ENCODE data around the gene EGFLAM. TPM values are rescaled to one million over a fixed set of nuclear protein-coding genes. Genes with fewer than 3 reads are reported as not detected.
"Not testable (repeated sequence)": the region's sequence is repeated elsewhere in the genome, so short reads cannot be mapped to it uniquely, and the experiment has no call there.

EGFLAM gene
- total RNA-seq, 1 donor from 2014 or later = 0.13 TPM

GRCh38 chr5:38329132-38329715 lies 70.9 kb downstream of the EGFLAM start:
- DNase-seq (ENCODE audit: low read depth in 2 of 2) = peak in 1 of 2 donors; percentile 26

- no peak for DNase-seq (ENCODE audit: low read depth in 2 of 2)
Measured at GRCh38 chr5:38330207-38330606, 71.8 kb downstream of the EGFLAM start.

- DNase-seq (ENCODE audit: low read depth in 2 of 2) = no peak
Measured at GRCh38 chr5:38331831-38332230, 73.5 kb downstream of the EGFLAM start.

- not testable (repeated sequence) for DNase-seq (ENCODE audit: low read depth in 2 of 2)
Measured at GRCh38 chr5:38333181-38333580, 74.8 kb downstream of the EGFLAM start.

- DNase-seq (ENCODE audit: low read depth in 2 of 2) = no peak
Measured at GRCh38 chr5:38338455-38338854, 80.1 kb downstream of the EGFLAM start.

- DNase-seq (ENCODE audit: low read depth in 2 of 2) = no peak
Measured at GRCh38 chr5:38339446-38339845, 81.1 kb downstream of the EGFLAM start.

GRCh38 chr5:38341056-38341455 lies 82.7 kb downstream of the EGFLAM start:
- DNase-seq (ENCODE audit: low read depth in 2 of 2) = peak in 1 of 2 donors; percentile 29

- no peak for DNase-seq (ENCODE audit: low read depth in 2 of 2)
Measured at GRCh38 chr5:38341641-38342040, 83.3 kb downstream of the EGFLAM start.

GRCh38 chr5:38342261-38342660 lies 83.9 kb downstream of the EGFLAM start:
- DNase-seq (ENCODE audit: low read depth in 2 of 2) = no peak

GRCh38 chr5:38344891-38345290 lies 86.5 kb downstream of the EGFLAM start:
- no peak for DNase-seq (ENCODE audit: low read depth in 2 of 2)

- DNase-seq (ENCODE audit: low read depth in 2 of 2) = no peak
Measured at GRCh38 chr5:38346593-38346992, 88.2 kb downstream of the EGFLAM start.

GRCh38 chr5:38347040-38347763 lies 88.8 kb downstream of the EGFLAM start:
- no peak for DNase-seq (ENCODE audit: low read depth in 2 of 2)

GRCh38 chr5:38347896-38348295 lies 89.5 kb downstream of the EGFLAM start:
- DNase-seq (ENCODE audit: low read depth in 2 of 2) = no peak

- DNase-seq (ENCODE audit: low read depth in 2 of 2) = no peak
Measured at GRCh38 chr5:38360323-38361061, 102.1 kb downstream of the EGFLAM start.

GRCh38 chr5:38362713-38363112 lies 104.4 kb downstream of the EGFLAM start:
- DNase-seq (ENCODE audit: low read depth in 2 of 2) = no peak

GRCh38 chr5:38364825-38365224 lies 106.5 kb downstream of the EGFLAM start:
- no peak for DNase-seq (ENCODE audit: low read depth in 2 of 2)

- peak in 1 of 2 donors; percentile 15 for DNase-seq (ENCODE audit: low read depth in 2 of 2)
Measured at GRCh38 chr5:38367410-38367809, 109.1 kb downstream of the EGFLAM start.

- peak in 1 of 2 donors; percentile 15 for DNase-seq (ENCODE audit: low read depth in 2 of 2)
Measured at GRCh38 chr5:38367966-38368365, 109.6 kb downstream of the EGFLAM start.

GRCh38 chr5:38369692-38370091 lies 111.3 kb downstream of the EGFLAM start:
- DNase-seq (ENCODE audit: low read depth in 2 of 2) = no peak

GRCh38 chr5:38370358-38371100 lies 112.2 kb downstream of the EGFLAM start:
- DNase-seq (ENCODE audit: low read depth in 2 of 2) = no peak

GRCh38 chr5:38371596-38371995 lies 113.2 kb downstream of the EGFLAM start:
- no peak for DNase-seq (ENCODE audit: low read depth in 2 of 2)

GRCh38 chr5:38373743-38374142 lies 115.4 kb downstream of the EGFLAM start:
- peak in 1 of 2 donors; percentile 1 for DNase-seq (ENCODE audit: low read depth in 2 of 2)
